ENCODE data around the gene MAPRE2.

The MAPRE2 gene

DNA sequence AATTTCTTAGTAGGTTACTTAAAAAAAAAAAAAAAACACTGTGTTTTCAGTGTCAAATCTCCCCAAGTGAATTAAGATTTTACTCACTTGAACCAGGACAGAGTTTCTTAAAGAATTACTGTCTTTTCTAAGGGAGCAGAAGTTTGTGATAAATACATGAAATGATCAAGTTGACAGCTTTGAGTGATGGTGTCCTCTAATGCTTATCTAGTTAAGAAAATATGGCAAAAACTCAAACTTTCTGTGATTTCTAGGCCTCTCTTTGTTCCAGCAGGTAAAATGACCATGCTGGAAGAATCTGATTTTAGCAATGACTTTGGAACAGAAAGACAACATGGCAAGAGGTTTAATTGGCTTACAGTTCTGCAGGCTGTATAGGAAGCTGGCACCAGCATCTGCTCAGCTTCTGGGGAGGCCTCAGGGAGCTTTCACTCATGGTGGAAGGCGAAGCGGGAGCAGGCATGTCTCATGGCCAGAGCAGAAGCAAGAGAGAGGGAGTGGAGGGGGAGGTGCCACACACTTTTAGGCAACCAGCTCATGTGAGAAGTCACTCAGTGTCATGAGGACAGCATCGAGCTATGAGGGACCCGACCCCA, 6.6 kb downstream of the MAPRE2 start:
- no peak overlapping the region for H3K4me3 ChIP-seq (ENCODE audit: insufficient read depth, low read depth, low read length, poor library complexity, severe bottlenecking)
- H3K4me1 ChIP-seq (ENCODE audit: control insufficient read depth, insufficient read depth, low read length, poor library complexity, severe bottlenecking), result peaks cover 25% of the 10 kb centered on the region
- H3K36me3 ChIP-seq (ENCODE audit: control insufficient read depth, insufficient read depth, low read length), result no peaks in the 10 kb centered on the region
- H3K27me3 ChIP-seq (replicated peaks; ENCODE audit: control insufficient read depth, insufficient read depth, low read length, poor library complexity, severe bottlenecking), result no peaks in the 10 kb centered on the region
- no peaks in the 10 kb centered on the region for H3K9me3 ChIP-seq (ENCODE audit: control insufficient read depth, low read length)
- H3K27ac ChIP-seq (ENCODE audit: insufficient read depth, low read length, poor library complexity, severe bottlenecking), result no peak overlapping the region
- DNase-seq, result no peak

DNA sequence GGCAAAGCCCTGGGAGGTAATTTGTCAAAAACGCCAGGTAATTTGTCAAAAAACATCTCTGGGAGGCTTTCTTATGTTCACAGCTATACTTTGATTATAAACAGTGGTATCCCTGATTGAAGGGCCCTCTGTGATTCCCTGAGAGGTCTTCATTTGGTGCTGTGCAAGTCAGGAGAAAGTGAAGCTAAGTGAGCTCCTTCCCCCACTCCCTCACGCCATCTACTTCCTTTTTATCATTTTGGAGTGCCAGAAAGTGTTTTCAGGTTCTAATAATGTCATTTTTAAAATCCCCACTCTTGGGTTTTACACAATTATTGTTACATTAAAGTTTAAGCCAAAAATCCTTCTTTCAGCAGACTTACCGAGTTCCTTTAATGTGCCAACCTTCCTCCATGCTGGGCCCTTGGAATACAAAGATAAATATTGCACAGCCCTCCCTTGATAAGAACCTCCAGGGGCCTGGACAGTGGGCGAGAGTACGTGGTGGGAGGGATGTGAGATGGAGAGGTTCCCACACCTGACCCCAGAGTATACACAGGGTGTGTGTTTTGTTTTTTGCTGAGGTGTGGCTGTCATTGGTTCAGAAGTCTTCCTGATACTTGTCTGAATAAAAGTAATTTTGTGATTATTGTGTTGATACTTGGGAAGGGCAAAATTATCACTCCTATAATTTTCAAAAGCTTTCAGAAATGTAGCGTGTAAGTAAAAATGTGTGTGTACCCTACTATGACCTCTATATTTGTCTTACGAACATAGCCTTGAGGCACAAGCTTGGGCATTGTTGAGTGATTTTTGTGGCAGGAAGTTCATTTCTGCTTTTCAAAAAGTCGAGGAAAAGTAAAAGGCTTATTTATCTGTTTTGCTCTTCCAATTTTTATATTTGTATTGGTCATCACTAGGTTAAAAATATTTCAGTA, 8.2 kb downstream of the MAPRE2 start:
- Histone ChIP-seq H3K27ac (ENCODE audit: insufficient read depth, low read length, poor library complexity, severe bottlenecking) (no peak overlapping the region), H3K4me3 (ENCODE audit: insufficient read depth, low read depth, low read length, poor library complexity, severe bottlenecking) (no peak overlapping the region), H3K36me3 (ENCODE audit: control insufficient read depth, insufficient read depth, low read length) (no peaks in the 10 kb centered on the region), H3K27me3 (replicated peaks; ENCODE audit: control insufficient read depth, insufficient read depth, low read length, poor library complexity, severe bottlenecking) (no peaks in the 10 kb centered on the region), H3K4me1 (ENCODE audit: control insufficient read depth, insufficient read depth, low read length, poor library complexity, severe bottlenecking) (peaks cover 19% of the 10 kb centered on the region), H3K9me3 (ENCODE audit: control insufficient read depth, low read length) (no peaks in the 10 kb centered on the region)
- no peak for DNase-seq

DNA sequence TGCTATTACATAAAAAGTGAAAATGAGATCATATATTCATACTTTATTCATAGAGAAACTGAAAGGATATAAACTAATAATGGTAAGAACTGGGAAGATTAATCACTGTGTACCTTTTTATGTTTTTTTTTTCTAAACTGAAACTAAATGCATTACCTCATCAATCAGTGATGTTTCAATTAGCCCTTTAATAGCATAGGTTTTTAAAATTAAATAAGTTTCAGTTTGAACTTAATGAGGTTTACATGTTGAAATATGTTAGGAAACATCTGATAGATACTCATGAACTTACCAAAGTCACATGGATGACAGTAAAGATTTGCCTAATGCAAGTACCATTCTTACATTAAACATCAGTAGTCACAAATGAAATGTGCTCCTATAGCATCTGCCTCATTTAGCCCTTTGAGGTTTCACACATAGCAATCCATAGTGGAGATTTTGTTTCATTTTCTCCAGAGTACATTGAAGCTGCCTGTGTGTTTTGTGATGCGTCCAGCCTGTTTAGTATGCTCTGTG, 8.9 kb downstream of the MAPRE2 start:
- no peak overlapping the region for H3K4me3 ChIP-seq (ENCODE audit: insufficient read depth, low read depth, low read length, poor library complexity, severe bottlenecking)
- DNase-seq, result no peak
- H3K27ac ChIP-seq (ENCODE audit: insufficient read depth, low read length, poor library complexity, severe bottlenecking), result no peak overlapping the region
- peaks cover 12% of the 10 kb centered on the region for H3K4me1 ChIP-seq (ENCODE audit: control insufficient read depth, insufficient read depth, low read length, poor library complexity, severe bottlenecking)
- H3K9me3 ChIP-seq (ENCODE audit: control insufficient read depth, low read length), result no peaks in the 10 kb centered on the region
- no peaks in the 10 kb centered on the region for H3K27me3 ChIP-seq (replicated peaks; ENCODE audit: control insufficient read depth, insufficient read depth, low read length, poor library complexity, severe bottlenecking)
- H3K36me3 ChIP-seq (ENCODE audit: control insufficient read depth, insufficient read depth, low read length), result no peaks in the 10 kb centered on the region

DNA sequence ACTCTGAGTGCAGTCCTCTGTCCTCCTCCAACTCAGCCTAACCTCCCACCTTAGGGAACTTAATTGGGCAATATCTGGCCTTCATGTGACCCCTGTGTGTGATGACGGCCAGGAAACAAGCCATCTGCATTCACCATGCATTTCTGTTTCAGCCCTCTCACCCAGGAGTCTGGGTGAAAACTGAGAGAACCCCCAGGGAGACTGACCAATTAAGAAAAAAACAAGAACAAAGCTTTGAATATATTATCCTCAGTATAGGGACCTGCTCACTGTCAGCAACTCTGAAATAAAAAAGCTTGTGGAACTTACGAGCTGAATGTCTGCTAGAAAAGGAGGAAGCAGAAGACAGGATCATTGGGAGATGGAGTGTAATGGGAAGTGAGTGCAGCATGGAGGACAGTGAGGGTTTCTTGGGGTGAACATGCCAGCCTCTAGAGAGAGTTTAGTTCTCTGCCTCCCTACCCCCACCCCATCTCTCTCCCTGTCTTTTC, 9.5 kb downstream of the MAPRE2 start:
- H3K27ac ChIP-seq (ENCODE audit: insufficient read depth, low read length, poor library complexity, severe bottlenecking), result no peak overlapping the region
- no peaks in the 10 kb centered on the region for H3K36me3 ChIP-seq (ENCODE audit: control insufficient read depth, insufficient read depth, low read length)
- H3K4me3 ChIP-seq (ENCODE audit: insufficient read depth, low read depth, low read length, poor library complexity, severe bottlenecking), result no peak overlapping the region
- no peak for DNase-seq
- H3K27me3 ChIP-seq (replicated peaks; ENCODE audit: control insufficient read depth, insufficient read depth, low read length, poor library complexity, severe bottlenecking), result no peaks in the 10 kb centered on the region
- H3K9me3 ChIP-seq (ENCODE audit: control insufficient read depth, low read length), result no peaks in the 10 kb centered on the region
- peaks cover 12% of the 10 kb centered on the region for H3K4me1 ChIP-seq (ENCODE audit: control insufficient read depth, insufficient read depth, low read length, poor library complexity, severe bottlenecking)

DNA sequence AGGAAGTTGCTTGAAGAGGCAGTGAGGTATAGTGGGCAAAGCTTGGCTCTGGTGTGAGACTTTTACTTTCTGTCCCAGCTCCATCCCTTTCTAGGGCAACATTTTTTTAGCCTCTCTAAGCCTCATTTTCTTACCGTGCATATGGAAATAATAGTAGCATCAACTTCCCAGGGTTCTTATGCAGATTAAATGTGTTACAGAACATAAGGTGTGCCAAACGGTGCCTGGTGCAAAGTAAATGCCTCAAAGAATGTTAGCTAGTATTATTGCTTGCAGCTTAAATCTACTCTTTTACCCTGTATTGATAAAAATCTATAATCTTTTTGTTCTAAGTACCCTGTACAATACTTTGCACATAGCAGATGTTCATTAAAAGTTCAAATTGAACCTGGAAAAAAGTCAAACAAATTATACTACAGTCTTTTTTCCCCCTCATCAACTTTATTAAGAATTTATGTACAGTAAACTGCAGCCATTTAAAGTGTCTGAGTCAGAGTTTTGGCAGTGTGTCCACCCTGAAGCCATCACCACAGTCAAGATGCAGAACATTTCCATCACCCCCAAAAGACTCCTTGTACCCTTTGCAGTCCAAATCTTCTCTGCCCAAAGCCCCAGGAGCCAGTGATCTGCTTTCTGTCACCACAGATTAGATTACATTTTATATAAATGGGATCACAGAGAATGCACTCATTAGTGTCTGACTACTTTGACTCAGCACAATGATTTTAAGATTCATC, 10.6 kb downstream of the MAPRE2 start:
- Histone ChIP-seq H3K27ac (ENCODE audit: insufficient read depth, low read length, poor library complexity, severe bottlenecking) (no peak overlapping the region), H3K27me3 (replicated peaks; ENCODE audit: control insufficient read depth, insufficient read depth, low read length, poor library complexity, severe bottlenecking) (no peaks in the 10 kb centered on the region), H3K4me1 (ENCODE audit: control insufficient read depth, insufficient read depth, low read length, poor library complexity, severe bottlenecking) (peaks cover 12% of the 10 kb centered on the region), H3K4me3 (ENCODE audit: insufficient read depth, low read depth, low read length, poor library complexity, severe bottlenecking) (no peak overlapping the region), H3K36me3 (ENCODE audit: control insufficient read depth, insufficient read depth, low read length) (no peaks in the 10 kb centered on the region), H3K9me3 (ENCODE audit: control insufficient read depth, low read length) (no peaks in the 10 kb centered on the region)
- DNase-seq, result no peak

DNA sequence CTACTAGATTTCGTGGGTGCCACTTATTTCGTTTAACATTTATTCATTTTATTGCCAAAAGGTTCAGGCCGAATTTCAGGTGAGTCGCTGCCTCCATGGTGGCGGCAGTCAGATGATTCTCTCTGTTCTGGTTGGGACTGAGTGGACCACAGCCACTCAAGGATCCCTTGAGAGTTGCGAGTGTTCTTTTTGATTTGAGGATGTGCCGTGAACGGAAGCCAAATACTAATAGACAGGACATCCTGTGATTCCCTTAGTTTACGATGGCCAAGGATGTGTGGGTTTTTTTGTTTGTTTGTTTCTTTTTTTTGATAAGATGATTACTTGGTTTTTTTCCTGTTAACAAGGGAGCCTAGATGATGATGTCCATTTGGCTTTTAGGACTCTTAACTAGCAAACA, 13.2 kb downstream of the MAPRE2 start:
- Histone ChIP-seq H3K36me3 (ENCODE audit: control insufficient read depth, insufficient read depth, low read length) (no peaks in the 10 kb centered on the region), H3K9me3 (ENCODE audit: control insufficient read depth, low read length) (no peaks in the 10 kb centered on the region), H3K4me3 (ENCODE audit: insufficient read depth, low read depth, low read length, poor library complexity, severe bottlenecking) (no peak overlapping the region), H3K27ac (ENCODE audit: insufficient read depth, low read length, poor library complexity, severe bottlenecking) (no peak overlapping the region), H3K27me3 (replicated peaks; ENCODE audit: control insufficient read depth, insufficient read depth, low read length, poor library complexity, severe bottlenecking) (no peaks in the 10 kb centered on the region), H3K4me1 (ENCODE audit: control insufficient read depth, insufficient read depth, low read length, poor library complexity, severe bottlenecking) (peaks cover 6% of the 10 kb centered on the region)
- DNase-seq, result no peak

DNA sequence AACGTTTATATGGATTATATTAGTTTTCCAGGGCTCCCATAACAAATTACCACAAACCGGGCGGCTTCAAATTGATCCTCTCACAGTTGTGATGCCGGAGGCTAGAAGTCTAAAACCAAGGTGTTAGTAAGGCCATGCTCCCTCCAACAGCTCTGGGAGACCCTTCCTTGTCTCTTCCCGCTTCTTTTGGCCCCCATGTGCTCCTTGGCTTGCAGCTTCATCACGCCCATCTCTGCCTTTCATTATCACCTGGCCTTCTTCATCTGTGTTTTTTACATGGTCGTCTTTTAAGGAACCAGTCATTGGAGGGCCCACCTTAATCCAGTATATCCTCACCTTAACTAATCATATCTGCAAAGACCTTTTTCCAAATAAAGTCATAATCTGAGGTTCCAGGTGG, 13.9 kb downstream of the MAPRE2 start:
- no peaks in the 10 kb centered on the region for H3K27me3 ChIP-seq (replicated peaks; ENCODE audit: control insufficient read depth, insufficient read depth, low read length, poor library complexity, severe bottlenecking)
- H3K27ac ChIP-seq (ENCODE audit: insufficient read depth, low read length, poor library complexity, severe bottlenecking), result no peak overlapping the region
- DNase-seq, result no peak
- no peaks in the 10 kb centered on the region for H3K36me3 ChIP-seq (ENCODE audit: control insufficient read depth, insufficient read depth, low read length)
- peaks cover 2% of the 10 kb centered on the region for H3K4me1 ChIP-seq (ENCODE audit: control insufficient read depth, insufficient read depth, low read length, poor library complexity, severe bottlenecking)
- H3K9me3 ChIP-seq (ENCODE audit: control insufficient read depth, low read length), result no peaks in the 10 kb centered on the region
- H3K4me3 ChIP-seq (ENCODE audit: insufficient read depth, low read depth, low read length, poor library complexity, severe bottlenecking), result no peak overlapping the region

DNA sequence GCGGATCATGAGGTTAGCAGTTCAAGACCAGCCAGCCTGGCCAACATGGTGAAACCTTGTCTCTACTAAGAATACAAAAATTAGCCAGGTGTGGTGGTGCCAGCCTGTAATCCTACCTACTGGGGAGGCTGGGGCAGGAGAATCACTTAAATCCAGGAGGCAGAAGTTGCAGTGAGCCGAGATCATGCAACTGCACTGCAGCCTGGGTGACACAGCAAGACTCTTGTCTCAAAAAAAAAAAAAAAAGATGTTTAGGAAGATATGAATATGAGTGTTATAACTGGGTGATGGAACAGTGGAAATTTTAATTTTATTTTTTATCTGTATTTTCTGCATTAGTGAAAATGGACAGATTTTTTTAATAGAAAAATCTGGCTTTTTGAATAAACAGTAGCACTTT, 14.5 kb downstream of the MAPRE2 start:
- H3K27ac ChIP-seq (ENCODE audit: insufficient read depth, low read length, poor library complexity, severe bottlenecking), result no peak overlapping the region
- H3K4me1 ChIP-seq (ENCODE audit: control insufficient read depth, insufficient read depth, low read length, poor library complexity, severe bottlenecking), result peaks cover 2% of the 10 kb centered on the region
- no peak overlapping the region for H3K4me3 ChIP-seq (ENCODE audit: insufficient read depth, low read depth, low read length, poor library complexity, severe bottlenecking)
- no peaks in the 10 kb centered on the region for H3K36me3 ChIP-seq (ENCODE audit: control insufficient read depth, insufficient read depth, low read length)
- no peaks in the 10 kb centered on the region for H3K27me3 ChIP-seq (replicated peaks; ENCODE audit: control insufficient read depth, insufficient read depth, low read length, poor library complexity, severe bottlenecking)
- no peak for DNase-seq
- H3K9me3 ChIP-seq (ENCODE audit: control insufficient read depth, low read length), result no peaks in the 10 kb centered on the region

DNA sequence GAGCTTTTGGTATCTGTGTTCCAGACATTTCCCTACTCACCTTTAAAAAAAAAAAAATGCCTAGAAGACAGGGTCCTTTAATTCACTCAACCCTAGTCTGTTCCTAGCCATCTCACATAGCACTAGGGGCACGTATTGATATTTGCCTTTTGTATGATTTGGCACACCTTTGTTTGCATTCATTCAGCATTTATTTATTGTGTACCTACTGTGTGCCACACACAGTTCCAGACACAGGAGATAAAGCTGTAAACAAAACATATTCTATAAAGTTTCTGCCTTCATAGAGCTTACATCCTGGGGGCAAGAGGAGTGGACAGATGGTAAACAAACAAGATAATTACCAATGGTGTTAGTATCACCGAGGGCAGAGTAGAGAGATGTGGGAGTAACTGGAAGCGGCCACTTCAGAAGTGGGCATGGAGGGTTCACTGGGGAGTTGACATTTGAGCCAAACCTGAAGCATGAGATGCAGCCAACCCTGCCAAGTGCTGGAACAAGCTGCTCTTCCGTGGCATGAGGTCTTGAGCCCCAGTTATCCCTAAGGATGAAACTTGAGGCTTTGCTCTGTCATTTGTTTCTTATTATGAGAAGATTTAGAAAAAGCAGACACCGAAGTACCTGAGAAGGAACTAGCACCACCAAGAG, 18.2 kb downstream of the MAPRE2 start:
- no peak for DNase-seq
- Histone ChIP-seq H3K4me1 (ENCODE audit: control insufficient read depth, insufficient read depth, low read length, poor library complexity, severe bottlenecking) (no peaks in the 10 kb centered on the region), H3K36me3 (ENCODE audit: control insufficient read depth, insufficient read depth, low read length) (no peaks in the 10 kb centered on the region), H3K4me3 (ENCODE audit: insufficient read depth, low read depth, low read length, poor library complexity, severe bottlenecking) (no peak overlapping the region), H3K27ac (ENCODE audit: insufficient read depth, low read length, poor library complexity, severe bottlenecking) (no peak overlapping the region), H3K9me3 (ENCODE audit: control insufficient read depth, low read length) (no peaks in the 10 kb centered on the region), H3K27me3 (replicated peaks; ENCODE audit: control insufficient read depth, insufficient read depth, low read length, poor library complexity, severe bottlenecking) (no peaks in the 10 kb centered on the region)

Measured in effector memory CD4-positive, alpha-beta T cell (primary cell).